CD4-positive, alpha-beta T cell treated with Interleukin-17A for 1 hour (primary cell): Measurements from ENCODE around the gene AP5S1.
A peak's percentile ranks its signal among the peaks of the same experiment; 100 is the strongest.
"Not testable (repeated sequence)": the region's sequence is repeated elsewhere in the genome, so short reads cannot be mapped to it uniquely, and the experiment has no call there.

ENCODE experiments used
- DNase-seq: peaks from one replicate; pipeline ENCODE4 v3.0.0-alpha.2; 2020

AP5S1 gene

DNA sequence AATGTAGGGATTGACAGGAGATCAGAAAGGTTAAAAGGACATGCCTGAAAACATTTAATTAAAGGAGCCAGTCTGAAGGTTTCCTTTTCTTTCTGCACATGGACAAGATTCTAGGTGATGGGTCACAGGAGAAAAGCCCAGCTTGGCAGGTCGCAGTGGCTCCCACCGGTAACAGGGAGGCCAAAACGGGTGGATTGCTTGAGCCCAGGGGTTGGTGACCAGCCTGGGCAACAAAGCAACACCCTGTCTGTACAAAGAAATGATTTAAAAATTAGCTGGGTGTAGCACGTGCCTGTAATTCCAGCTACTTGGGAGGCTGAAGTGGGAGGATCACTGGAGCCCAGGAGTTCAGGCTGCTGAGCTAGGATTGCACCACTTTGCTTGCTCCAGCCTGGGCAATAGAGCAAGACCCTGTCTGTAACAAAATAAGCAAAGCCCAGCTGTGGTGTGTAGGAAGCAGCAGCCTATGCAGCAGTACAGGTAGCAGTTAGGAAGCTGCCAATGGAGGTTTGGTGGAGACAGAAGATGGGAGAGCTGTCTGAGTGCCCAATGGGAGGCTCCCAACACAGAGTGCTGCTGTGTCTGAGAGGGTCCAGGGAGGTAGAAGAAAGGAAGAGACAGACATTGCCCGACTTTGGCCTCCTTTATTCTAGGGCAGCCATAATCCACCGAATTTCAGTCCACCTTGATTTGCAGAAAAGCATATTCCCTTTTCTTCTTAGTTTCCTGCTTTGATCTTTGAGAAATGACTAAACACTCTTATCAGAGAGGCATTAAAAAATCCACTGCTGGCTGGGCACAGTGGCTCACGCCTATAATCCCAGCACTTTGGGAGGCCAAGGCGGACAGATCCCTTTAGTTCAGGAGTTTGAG lies 7.1 kb upstream of the AP5S1 start:
- no peak for DNase-seq

GRCh38 chr20:3813848-3814581 lies 6.3 kb upstream of the AP5S1 start:
- peak; percentile 32 for DNase-seq

- DNase-seq = no peak
Measured at GRCh38 chr20:3814928-3815495, 5.3 kb upstream of the AP5S1 start.

DNA sequence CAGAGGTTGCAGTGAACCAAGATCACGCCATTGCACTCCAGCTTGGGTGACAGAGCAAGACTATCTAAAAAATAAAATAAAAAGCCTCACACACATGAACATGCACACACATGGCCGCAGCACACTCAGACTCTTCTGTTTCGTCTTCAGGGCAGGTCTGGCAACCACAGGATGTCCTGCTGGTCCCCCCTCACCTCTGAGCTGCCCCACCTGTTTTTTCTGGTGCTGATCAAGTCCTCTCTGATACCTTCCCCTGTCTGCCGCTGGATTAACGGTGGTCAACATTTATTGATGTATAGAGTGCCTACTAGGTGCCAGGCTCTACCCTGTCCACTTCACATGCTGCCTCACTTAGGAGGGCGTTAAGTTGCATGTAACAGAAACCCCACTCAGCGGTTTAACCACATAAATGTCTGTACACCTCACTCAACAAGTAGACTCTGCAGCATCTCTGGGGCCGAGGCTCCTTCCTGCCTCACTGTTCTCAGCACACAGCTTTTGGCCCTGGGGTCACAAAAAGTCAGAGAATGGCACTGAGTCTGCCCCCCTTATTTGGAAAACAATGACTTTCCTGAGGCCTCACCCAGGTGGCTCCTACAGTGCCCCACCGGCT lies 4.5 kb upstream of the AP5S1 start:
- peak; percentile 62 for DNase-seq

GRCh38 chr20:3818155-3819151 lies 1.9 kb upstream of the AP5S1 start:
- no peak for DNase-seq

GRCh38 chr20:3819411-3820047 lies 818 bp upstream of the AP5S1 start:
- no peak for DNase-seq

GRCh38 chr20:3820901-3821727 lies 767 bp downstream of the AP5S1 start:
- DNase-seq = no peak

- DNase-seq = no peak
Measured at GRCh38 chr20:3821996-3822395, 1.6 kb downstream of the AP5S1 start.

DNA sequence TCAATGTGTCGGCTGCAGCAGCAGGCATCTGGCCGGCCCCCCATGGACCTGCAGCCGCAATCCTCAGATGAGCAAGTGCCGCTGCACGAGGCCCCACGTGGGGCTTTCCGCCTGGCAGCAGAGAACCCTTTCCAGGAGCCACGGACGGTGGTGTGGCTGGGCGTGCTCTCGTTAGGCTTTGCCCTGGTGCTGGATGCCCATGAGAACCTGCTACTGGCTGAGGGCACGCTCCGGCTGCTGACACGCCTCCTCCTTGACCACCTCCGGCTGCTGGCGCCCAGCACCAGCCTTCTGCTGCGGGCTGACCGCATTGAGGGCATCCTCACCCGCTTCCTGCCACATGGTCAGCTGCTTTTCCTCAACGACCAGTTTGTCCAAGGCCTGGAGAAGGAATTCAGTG lies 3.5 kb downstream of the AP5S1 start:
- DNase-seq = no peak

- no peak for DNase-seq
Measured at GRCh38 chr20:3825526-3825925, 5.2 kb downstream of the AP5S1 start.

DNA sequence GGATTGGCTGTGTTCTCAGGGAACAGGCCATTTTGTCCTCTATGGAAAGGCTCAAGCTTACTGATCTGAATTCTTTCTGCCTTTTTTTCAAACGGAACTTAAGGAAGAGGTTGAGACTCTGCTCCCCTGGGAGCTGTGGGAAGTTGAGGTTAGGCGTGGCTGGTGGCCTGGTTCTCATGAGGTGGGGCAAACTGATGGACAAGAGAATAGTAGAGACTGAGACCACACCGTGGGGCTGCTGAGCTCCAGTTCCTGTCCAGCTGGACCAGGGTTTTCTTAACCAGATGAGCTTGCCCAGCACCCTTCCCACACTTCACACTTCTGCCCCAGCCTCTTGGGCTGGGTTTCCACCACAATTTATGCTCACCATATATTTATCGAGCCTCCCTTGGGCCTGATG lies 6.1 kb downstream of the AP5S1 start:
- DNase-seq = no peak

- DNase-seq = no peak
Measured at GRCh38 chr20:3828798-3829197, 8.5 kb downstream of the AP5S1 start.

- DNase-seq = not testable (repeated sequence)
Measured at GRCh38 chr20:3829891-3830290, 9.5 kb downstream of the AP5S1 start.

DNA sequence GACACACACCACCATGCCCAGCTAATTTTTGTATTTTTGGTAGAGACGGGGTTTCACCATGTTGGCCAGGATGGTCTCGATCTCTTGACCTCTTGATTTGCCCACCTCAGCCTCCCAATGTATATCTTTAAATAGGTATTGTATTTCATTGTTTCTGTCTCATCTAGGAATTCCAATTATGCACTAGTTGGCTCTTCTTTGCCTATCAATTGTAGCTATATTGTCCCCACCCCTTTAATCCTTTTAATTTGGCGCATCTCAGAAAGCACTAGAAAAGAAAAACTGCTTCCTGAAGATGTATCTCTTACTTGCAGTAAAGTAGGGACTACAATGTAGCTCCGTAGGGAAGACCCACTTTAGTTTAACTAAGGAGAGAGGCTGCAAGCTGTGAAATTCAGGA lies 15.8 kb downstream of the AP5S1 start:
- no peak for DNase-seq

- no peak for DNase-seq
Measured at GRCh38 chr20:3839328-3839727, 19.0 kb downstream of the AP5S1 start.

GRCh38 chr20:3840201-3840600 lies 19.9 kb downstream of the AP5S1 start:
- DNase-seq = not testable (repeated sequence)

- DNase-seq = no peak
Measured at GRCh38 chr20:3842348-3842930, 22.1 kb downstream of the AP5S1 start.

DNA sequence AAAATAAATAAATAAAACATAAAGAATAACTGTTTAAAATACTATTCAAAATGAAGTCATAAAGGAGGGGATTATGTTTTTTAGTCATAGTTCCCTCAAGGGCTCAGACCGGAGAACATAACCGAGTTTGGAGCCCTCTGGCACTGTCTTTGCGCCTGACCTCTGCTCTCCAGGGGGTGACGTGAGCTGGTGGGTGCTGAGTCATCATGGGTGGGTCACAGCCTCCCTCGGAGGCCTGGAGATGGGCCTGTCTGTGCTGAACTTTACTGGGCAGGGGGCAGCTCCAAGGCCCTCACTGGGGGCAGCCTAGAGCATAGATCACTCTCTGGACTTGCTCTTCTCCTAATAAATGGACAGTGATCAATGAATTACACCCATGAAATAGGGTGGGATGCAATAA lies 23.1 kb downstream of the AP5S1 start:
- DNase-seq = no peak

- DNase-seq = not testable (repeated sequence)
Measured at GRCh38 chr20:3843990-3844619, 23.8 kb downstream of the AP5S1 start.

DNA sequence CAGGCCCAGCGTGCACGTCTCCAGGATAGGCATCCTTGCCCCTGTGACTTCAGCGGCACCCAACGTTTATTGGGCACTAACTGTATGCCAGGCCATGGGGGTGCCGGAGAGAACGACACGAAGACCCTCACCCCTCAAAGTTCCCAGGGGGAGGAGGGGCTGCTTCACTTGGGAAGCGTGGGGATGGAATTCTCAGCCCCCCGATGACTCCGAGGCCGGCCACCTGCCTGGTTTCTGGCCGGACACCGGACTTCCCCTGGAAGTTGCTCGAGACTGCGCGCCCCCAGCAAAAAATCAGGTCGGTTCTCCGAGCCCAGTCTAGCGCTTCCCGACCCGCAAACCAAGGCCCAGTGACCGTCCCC lies 26.0 kb downstream of the AP5S1 start:
- DNase-seq = no peak
